T-cell (primary cell): ENCODE measurements around the gene HLA-A. TPM values are rescaled to one million over a fixed set of nuclear protein-coding genes. Genes with fewer than 3 reads are reported as not detected.

Experiments
- ATAC-seq, 4 experiments: fragments of 200-7000 bp in 3 of 4; fragments of 150-1000 bp in 1 of 4; cut with Tn5 transposase; replicated peaks in 1 of 4; 1 replicate in 3 of 4; 2 replicates in 1 of 4; pipeline ENCODE4 v1.10.0; 2021; ENCODE audit warnings: moderate library complexity in 3 of 4, mild to moderate bottlenecking in 2 of 4, moderate number of reproducible peaks in 1 of 4
- CTCF ChIA-PET, 2 donors: fragments of 300-600 bp; sonication (Branson Sonifier 250); formaldehyde crosslinking; loops; one replicate each; lab custom pipeline; 2022; ENCODE audit warnings: antibody characterized with exemption in 2 of 2; lab: Charles Lee
- POLR2A ChIA-PET, 2 donors: fragments of 300-600 bp; sonication (Branson Sonifier 250); formaldehyde crosslinking; loops; one replicate each; lab custom pipeline; 2022; ENCODE audit warnings: antibody characterized with exemption in 2 of 2; lab: Charles Lee
- DNase-seq, 35 experiments: peaks; one replicate each; pipeline versions ENCODE4 v3.0.0 to v3.0.0-alpha.2; 2013 to 2023
- H3K27ac ChIP-seq: one replicate; pipeline ENCODE4 v1.5.1; 2013; ENCODE audit warnings: low read length
- H3K27me3 ChIP-seq, 2 experiments: replicated peaks in 1 of 2; 1 replicate in 1 of 2; 2 replicates in 1 of 2; pipeline versions ENCODE4 v1.6.1 to v1.7.0; 2013; ENCODE audit warnings: low read length in 1 of 2, mixed read lengths in 1 of 2; ENCODE audit not compliant: control insufficient read depth in 2 of 2, insufficient read depth in 2 of 2; ENCODE audit errors: extremely low read depth in 1 of 2
- H3K36me3 ChIP-seq, 2 donors: 1 replicate in 1 of 2; 2 replicates in 1 of 2; pipeline versions ENCODE4 v1.6.1 to v1.7.0; 2013; ENCODE audit warnings: low read length in 1 of 2; ENCODE audit not compliant: control insufficient read depth in 2 of 2, insufficient read depth in 1 of 2; ENCODE audit errors: extremely low read depth in 1 of 2
- H3K4me1 ChIP-seq, 2 experiments: 1 replicate in 1 of 2; 2 replicates in 1 of 2; pipeline versions ENCODE4 v1.6.1 to v1.7.0; 2013; ENCODE audit warnings: low read length in 2 of 2, mixed read lengths in 1 of 2; ENCODE audit not compliant: insufficient read depth in 2 of 2, control insufficient read depth in 1 of 2; ENCODE audit errors: extremely low read depth in 1 of 2
- H3K4me3 ChIP-seq, 2 donors: 1 replicate in 1 of 2; 2 replicates in 1 of 2; pipeline versions ENCODE4 v1.5.1 to v1.7.0; 2013; ENCODE audit warnings: mild to moderate bottlenecking in 2 of 2, low read length in 1 of 2, moderate library complexity in 1 of 2; ENCODE audit not compliant: control insufficient read depth in 1 of 2; ENCODE audit errors: extremely low read depth in 1 of 2
- H3K9me3 ChIP-seq: 2 replicates; pipeline ENCODE4 v1.7.0; 2013
- H3K27ac Mint-ChIP-seq, 2 donors: one replicate each; pipeline ENCODE4 v1.8.0; 2020 to 2021; ENCODE audit warnings: mild to moderate bottlenecking in 2 of 2, mixed read lengths in 2 of 2
- H3K27me3 Mint-ChIP-seq, 2 donors: one replicate each; pipeline ENCODE4 v1.8.0; 2021 to 2022; ENCODE audit warnings: mixed read lengths in 2 of 2
- H3K36me3 Mint-ChIP-seq: one replicate; pipeline ENCODE4 v1.8.0; 2021; ENCODE audit warnings: mixed read lengths
- H3K4me1 Mint-ChIP-seq, 3 donors: one replicate each; pipeline ENCODE4 v1.8.0; 2020 to 2022; ENCODE audit warnings: mixed read lengths in 3 of 3, mild to moderate bottlenecking in 1 of 3
- H3K4me3 Mint-ChIP-seq, 3 donors: one replicate each; pipeline ENCODE4 v1.8.0; 2020 to 2022; ENCODE audit warnings: mild to moderate bottlenecking in 3 of 3, mixed read lengths in 3 of 3, moderate library complexity in 3 of 3
- H3K9me3 Mint-ChIP-seq, 3 donors: one replicate each; pipeline ENCODE4 v1.8.0; 2020 to 2022; ENCODE audit warnings: mixed read lengths in 3 of 3
- WGBS: methylation state at CpG from one replicate; pipeline ENCODE4 v1.1.5; 2013; ENCODE audit warnings: missing lambda C conversion rate; ENCODE audit not compliant: insufficient coverage; 5-methylcytosine and 5-hydroxymethylcytosine counted together
- total RNA-seq, 35 experiments: library from RNA in 6 of 35; stranded (reverse) in 6 of 35; fragments of 120-200 nt in 1 of 35; gene quantifications; one replicate each; pipeline versions ENCODE4 v1.2.1 to v1.2.4 and lab custom pipeline; 2013 to 2026

HLA-A gene
- total RNA-seq, 5 donors from 2014 or later (not counting 1 experiment from before 2014, with no cell fraction given) = 1,578 to 2,596 (median 2,172) TPM

- H3K9me3 ChIP-seq = no peaks in the 10 kb centered on the region
Measured at GRCh38 chr6:29947077-29947980, 5.0 kb downstream of the HLA-A start.

GRCh38 chr6:29948277-29948676 is 5.9 kb downstream of the HLA-A start:
- no peaks in the 10 kb centered on the region for H3K27me3 ChIP-seq
- ATAC-seq (peak in 2 of 4 experiments; percentile 8 to 10), DNase-seq (peak in 1 of 35 experiments; percentile 25)
- peak overlapping the region in 1 of 3 donors; percentile 99 for H3K4me3 Mint-ChIP-seq
- H3K36me3 Mint-ChIP-seq = peaks cover 52% of the 10 kb centered on the region
- H3K27ac Mint-ChIP-seq = peak overlapping the region in 1 of 2 donors; percentile 73
- H3K27ac ChIP-seq = no peak overlapping the region
- peaks cover 44 to 74% (median 56%) of the 10 kb centered on the region in 3 donors for H3K4me1 Mint-ChIP-seq
- no peaks in the 10 kb centered on the region for H3K9me3 ChIP-seq
- CTCF ChIA-PET = no interaction called here
- WGBS = 56% methylated on average over 2 of the region's 2 CpGs
- peaks cover 22 to 41% of the 10 kb centered on the region in 2 experiments for H3K4me1 ChIP-seq
- H3K36me3 ChIP-seq = peaks cover 0 to 41% of the 10 kb centered on the region in 2 donors
- POLR2A ChIA-PET = interaction anchor here in 1 of 2 donors (0.8 kb wide), 1 partner anchor 213 kb away, joined by 3 read pairs; no protein-coding TSS in a partner anchor
- H3K27me3 Mint-ChIP-seq = no peaks in the 10 kb centered on the region
- H3K9me3 Mint-ChIP-seq = no peaks in the 10 kb centered on the region
- H3K4me3 ChIP-seq = no peak overlapping the region

More at GRCh38 chr6:29947077-29947980, 5.0 kb downstream of the HLA-A start:
- Histone ChIP-seq H3K4me3 (no peak overlapping the region), H3K4me1 (peaks cover 22 to 41% of the 10 kb centered on the region in 2 experiments), H3K36me3 (peaks cover 0 to 46% of the 10 kb centered on the region in 2 donors), H3K27ac (no peak overlapping the region), H3K27me3 (no peaks in the 10 kb centered on the region)
- Mint-ChIP-seq H3K4me1 (peaks cover 44 to 76% (median 56%) of the 10 kb centered on the region in 3 donors), H3K9me3 (no peaks in the 10 kb centered on the region), H3K4me3 (peak overlapping the region; percentile 97 to 99 (median 97)), H3K27me3 (no peaks in the 10 kb centered on the region), H3K36me3 (peaks cover 56% of the 10 kb centered on the region), H3K27ac (peak overlapping the region; percentile 45 to 86)
- ChIA-PET POLR2A (interaction anchor here in 1 of 2 donors (0.7 to 0.8 kb wide), 2 partner anchors 16 to 212 kb away, joined by 3 to 14 read pairs; no protein-coding TSS in a partner anchor), CTCF (no interaction called here)
- DNase-seq (peak in 2 of 35 experiments; percentile 9 to 43), ATAC-seq (peak in 2 of 4 experiments; percentile 3 to 5)
- no CpG with 5 or more reads among the region's 3 CpGs for WGBS

DNA sequence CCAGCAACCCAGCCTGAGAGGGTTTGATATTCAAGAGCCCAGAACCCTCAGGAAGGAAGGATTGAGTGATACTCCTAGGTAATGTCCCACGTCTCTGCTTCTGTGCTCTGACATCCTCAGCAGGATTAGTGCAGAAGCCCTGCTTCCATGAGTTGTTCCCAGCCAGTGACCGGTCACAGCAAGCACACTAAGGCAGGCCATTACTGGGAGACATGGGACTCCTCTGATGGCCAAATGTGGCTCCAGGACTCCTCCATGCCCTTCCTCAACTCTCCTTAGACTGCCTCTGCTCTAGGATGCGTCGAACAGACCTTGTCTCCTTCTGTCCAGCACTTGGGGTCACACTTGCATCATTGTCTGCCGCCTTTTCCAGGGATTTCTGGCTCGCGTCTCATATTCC is 7.6 kb downstream of the HLA-A start:
- Histone ChIP-seq H3K9me3 (no peaks in the 10 kb centered on the region), H3K4me1 (peaks cover 11 to 37% of the 10 kb centered on the region in 2 experiments), H3K27me3 (no peaks in the 10 kb centered on the region), H3K27ac (no peak overlapping the region), H3K36me3 (peaks cover 0 to 31% of the 10 kb centered on the region in 2 donors), H3K4me3 (no peak overlapping the region)
- Mint-ChIP-seq H3K4me3 (peak overlapping the region in 1 of 3 donors; percentile 8), H3K36me3 (peaks cover 39% of the 10 kb centered on the region), H3K27ac (peak overlapping the region in 1 of 2 donors; percentile 9), H3K4me1 (peaks cover 44 to 58% (median 50%) of the 10 kb centered on the region in 3 donors), H3K9me3 (no peaks in the 10 kb centered on the region), H3K27me3 (no peaks in the 10 kb centered on the region)
- ChIA-PET CTCF (no interaction called here), POLR2A (no interaction called here)
- ATAC-seq (peak in 1 of 4 experiments; percentile 3), DNase-seq (peak in 1 of 35 experiments; percentile 19)
- 67% methylated on average over 7 of the region's 7 CpGs for WGBS

- peaks cover 25 to 38% (median 30%) of the 10 kb centered on the region in 3 donors for H3K4me1 Mint-ChIP-seq
Measured at GRCh38 chr6:29951882-29952281, 9.6 kb downstream of the HLA-A start.

GRCh38 chr6:29953001-29953441 is 10.7 kb downstream of the HLA-A start:
- ATAC-seq = peak in 1 of 4 experiments; percentile 7
- H3K4me3 Mint-ChIP-seq = no peak overlapping the region
- Histone ChIP-seq H3K4me3 (no peak overlapping the region), H3K27me3 (no peaks in the 10 kb centered on the region), H3K9me3 (no peaks in the 10 kb centered on the region), H3K4me1 (peaks cover 0 to 9% of the 10 kb centered on the region in 2 experiments), H3K36me3 (peaks cover 0 to 7% of the 10 kb centered on the region in 2 donors), H3K27ac (no peak overlapping the region)
- peaks cover 13% of the 10 kb centered on the region for H3K36me3 Mint-ChIP-seq
- no peaks in the 10 kb centered on the region for H3K27me3 Mint-ChIP-seq
- WGBS = no CpG with 5 or more reads among the region's 3 CpGs
- CTCF ChIA-PET = interaction anchor here in 1 of 2 donors (1.3 kb wide), 1 partner anchor 12 kb away, joined by 5 read pairs; no protein-coding TSS in a partner anchor
- no peak for DNase-seq
- POLR2A ChIA-PET = no interaction called here
- no peak overlapping the region for H3K27ac Mint-ChIP-seq
- H3K9me3 Mint-ChIP-seq = no peaks in the 10 kb centered on the region
- H3K4me1 Mint-ChIP-seq = peaks cover 14 to 27% (median 20%) of the 10 kb centered on the region in 3 donors

More at GRCh38 chr6:29951882-29952281, 9.6 kb downstream of the HLA-A start:
- H3K9me3 Mint-ChIP-seq = no peaks in the 10 kb centered on the region
- ChIA-PET POLR2A (no interaction called here), CTCF (interaction anchor here in 1 of 2 donors (0.7 to 1.3 kb wide), 2 partner anchors 13 to 224 kb away, joined by 3 to 5 read pairs; no protein-coding TSS in a partner anchor)
- Histone ChIP-seq H3K27me3 (no peaks in the 10 kb centered on the region), H3K9me3 (no peaks in the 10 kb centered on the region), H3K4me1 (peaks cover 0 to 17% of the 10 kb centered on the region in 2 experiments), H3K4me3 (no peak overlapping the region), H3K27ac (no peak overlapping the region), H3K36me3 (peaks cover 0 to 11% of the 10 kb centered on the region in 2 donors)
- DNase-seq (no peak), ATAC-seq (no peak)
- peaks cover 19% of the 10 kb centered on the region for H3K36me3 Mint-ChIP-seq
- H3K27ac Mint-ChIP-seq = no peak overlapping the region
- WGBS = no CpG with 5 or more reads among the region's 3 CpGs
- no peak overlapping the region for H3K4me3 Mint-ChIP-seq
- H3K27me3 Mint-ChIP-seq = no peaks in the 10 kb centered on the region

DNA sequence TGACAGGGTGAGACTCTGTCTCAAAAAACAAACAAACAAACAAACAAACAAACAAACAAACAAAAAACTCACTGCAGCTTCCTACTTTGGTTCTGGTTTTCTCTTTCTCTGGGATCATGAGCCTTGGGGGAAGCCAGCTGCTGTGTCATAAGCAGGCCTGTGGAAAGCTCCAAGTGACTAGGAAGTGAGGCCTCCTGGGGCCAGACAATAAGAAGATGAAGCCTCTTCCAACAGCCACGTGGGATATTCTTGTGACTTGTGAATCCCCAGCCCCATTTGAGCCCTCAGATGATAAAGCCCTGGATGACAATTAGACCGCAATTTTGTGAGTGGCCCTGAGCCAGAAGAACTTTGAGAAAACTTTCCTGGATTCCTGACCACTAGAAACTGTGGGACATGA is 11.4 kb downstream of the HLA-A start:
- Histone ChIP-seq H3K9me3 (no peaks in the 10 kb centered on the region), H3K4me1 (peaks cover 0 to 6% of the 10 kb centered on the region in 2 experiments), H3K4me3 (no peak overlapping the region), H3K36me3 (peaks cover 0 to under 1% of the 10 kb centered on the region in 2 donors), H3K27me3 (no peaks in the 10 kb centered on the region), H3K27ac (no peak overlapping the region)
- peaks cover 7% of the 10 kb centered on the region for H3K36me3 Mint-ChIP-seq
- peaks cover 8 to 20% (median 14%) of the 10 kb centered on the region in 3 donors for H3K4me1 Mint-ChIP-seq
- WGBS = 60% methylated on average over 1 of the region's 2 CpGs
- H3K27ac Mint-ChIP-seq = peak overlapping the region in 1 of 2 donors; percentile 15
- POLR2A ChIA-PET = no interaction called here
- H3K9me3 Mint-ChIP-seq = no peaks in the 10 kb centered on the region
- no peaks in the 10 kb centered on the region for H3K27me3 Mint-ChIP-seq
- ATAC-seq = no peak
- H3K4me3 Mint-ChIP-seq = no peak overlapping the region
- CTCF ChIA-PET = no interaction called here
- no peak for DNase-seq
